Retinal pigment epithelial cell (primary cell): ENCODE results near the gene TLCD1.

Source experiments
- DNase-seq: peaks from one replicate; pipeline ENCODE4 v3.0.0-alpha.2; 2010; ENCODE audit warnings: low read depth
- H3K4me3 ChIP-seq: 2 replicates; pipeline ENCODE4 v1.5.1; 2011; ENCODE audit warnings: mild to moderate bottlenecking, low read length, control low read depth, moderate library complexity
- TF ChIP-seq, protein P1 (sequence below): conservative IDR thresholded peaks from 2 replicates; pipeline ENCODE4 v1.5.1; 2011; ENCODE audit warnings: low read depth, low read length, control low read depth, inconsistent platforms

The TLCD1 gene

DNA sequence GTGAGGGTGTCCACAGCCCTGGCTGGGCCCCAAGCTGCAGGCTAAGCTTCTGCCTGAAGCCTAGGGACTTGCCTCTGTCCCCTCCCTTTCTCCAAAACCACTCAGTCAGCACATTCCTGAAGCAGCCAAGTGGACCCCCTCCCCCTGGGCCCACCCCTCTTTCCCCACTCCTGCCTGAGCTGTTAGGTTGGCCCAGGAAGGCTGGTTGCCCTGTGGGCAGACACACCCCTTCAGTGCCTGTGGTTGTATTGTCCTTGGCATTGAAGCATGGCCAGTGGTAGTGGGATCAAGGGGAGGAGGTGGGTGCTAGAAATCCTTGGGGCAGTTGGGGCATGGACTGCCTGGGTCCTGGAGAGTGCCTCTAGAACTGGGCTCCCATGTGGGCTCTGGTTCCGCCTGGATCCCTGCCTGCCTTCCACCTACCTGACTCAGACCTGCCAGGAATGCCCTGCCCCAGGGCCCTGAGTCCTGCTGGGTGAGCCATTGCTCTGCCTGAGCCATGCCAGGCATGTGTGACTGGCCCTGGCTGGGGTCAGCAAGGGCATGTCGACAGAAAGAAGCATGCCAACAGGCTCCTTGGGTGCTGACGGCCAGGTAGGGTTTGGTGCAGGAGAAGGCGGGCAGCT lies 19.9 kb upstream of the TLCD1 start:
- TF ChIP-seq, protein P1, sequence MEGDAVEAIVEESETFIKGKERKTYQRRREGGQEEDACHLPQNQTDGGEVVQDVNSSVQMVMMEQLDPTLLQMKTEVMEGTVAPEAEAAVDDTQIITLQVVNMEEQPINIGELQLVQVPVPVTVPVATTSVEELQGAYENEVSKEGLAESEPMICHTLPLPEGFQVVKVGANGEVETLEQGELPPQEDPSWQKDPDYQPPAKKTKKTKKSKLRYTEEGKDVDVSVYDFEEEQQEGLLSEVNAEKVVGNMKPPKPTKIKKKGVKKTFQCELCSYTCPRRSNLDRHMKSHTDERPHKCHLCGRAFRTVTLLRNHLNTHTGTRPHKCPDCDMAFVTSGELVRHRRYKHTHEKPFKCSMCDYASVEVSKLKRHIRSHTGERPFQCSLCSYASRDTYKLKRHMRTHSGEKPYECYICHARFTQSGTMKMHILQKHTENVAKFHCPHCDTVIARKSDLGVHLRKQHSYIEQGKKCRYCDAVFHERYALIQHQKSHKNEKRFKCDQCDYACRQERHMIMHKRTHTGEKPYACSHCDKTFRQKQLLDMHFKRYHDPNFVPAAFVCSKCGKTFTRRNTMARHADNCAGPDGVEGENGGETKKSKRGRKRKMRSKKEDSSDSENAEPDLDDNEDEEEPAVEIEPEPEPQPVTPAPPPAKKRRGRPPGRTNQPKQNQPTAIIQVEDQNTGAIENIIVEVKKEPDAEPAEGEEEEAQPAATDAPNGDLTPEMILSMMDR, result no peak
- DNase-seq, result peak; percentile 21
- H3K4me3 ChIP-seq, result peak overlapping the region; percentile 94

DNA sequence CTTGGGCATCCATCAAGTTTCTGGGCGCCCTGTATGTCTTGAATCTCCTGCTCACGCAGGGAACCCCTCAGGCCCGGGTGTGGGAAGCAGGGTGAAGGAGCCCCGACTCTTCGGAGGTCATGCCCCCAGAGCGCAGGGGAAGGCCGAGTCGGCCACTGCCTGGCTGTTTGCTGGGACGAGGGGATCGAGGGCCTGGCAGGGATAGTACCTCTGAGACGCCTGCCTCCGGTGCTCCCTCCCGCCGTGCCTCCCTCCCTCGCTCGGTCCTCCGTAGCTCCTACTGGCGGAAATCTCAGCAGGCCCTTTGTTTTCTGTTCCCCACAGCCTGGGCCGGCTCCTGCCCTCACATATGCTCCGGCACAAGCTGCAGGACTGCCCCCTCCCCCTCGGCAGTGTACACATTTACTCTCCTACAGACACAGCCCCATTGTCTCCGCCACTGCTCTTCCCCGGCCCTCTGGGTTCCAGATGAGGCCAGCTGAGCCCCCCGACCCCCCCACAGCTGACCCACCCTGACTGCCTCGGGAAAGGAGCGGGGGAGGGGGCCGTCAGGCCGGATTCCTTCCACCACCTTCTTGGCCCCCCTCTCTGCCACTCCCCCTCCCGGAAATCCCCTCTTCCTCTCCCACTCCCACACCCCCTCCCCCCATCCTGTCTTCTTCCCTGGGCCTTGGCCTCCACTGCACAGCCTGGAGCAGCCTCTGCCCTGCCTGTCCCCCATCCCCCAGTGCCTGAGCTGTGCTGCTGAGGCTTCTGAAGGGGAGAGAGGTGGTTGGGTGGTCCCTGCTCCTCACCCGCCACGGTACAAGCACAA lies 19.1 kb upstream of the TLCD1 start:
- H3K4me3 ChIP-seq, result peak overlapping the region; percentile 94
- TF ChIP-seq, protein P1, result no peak
- DNase-seq, result peak; percentile 13

DNA sequence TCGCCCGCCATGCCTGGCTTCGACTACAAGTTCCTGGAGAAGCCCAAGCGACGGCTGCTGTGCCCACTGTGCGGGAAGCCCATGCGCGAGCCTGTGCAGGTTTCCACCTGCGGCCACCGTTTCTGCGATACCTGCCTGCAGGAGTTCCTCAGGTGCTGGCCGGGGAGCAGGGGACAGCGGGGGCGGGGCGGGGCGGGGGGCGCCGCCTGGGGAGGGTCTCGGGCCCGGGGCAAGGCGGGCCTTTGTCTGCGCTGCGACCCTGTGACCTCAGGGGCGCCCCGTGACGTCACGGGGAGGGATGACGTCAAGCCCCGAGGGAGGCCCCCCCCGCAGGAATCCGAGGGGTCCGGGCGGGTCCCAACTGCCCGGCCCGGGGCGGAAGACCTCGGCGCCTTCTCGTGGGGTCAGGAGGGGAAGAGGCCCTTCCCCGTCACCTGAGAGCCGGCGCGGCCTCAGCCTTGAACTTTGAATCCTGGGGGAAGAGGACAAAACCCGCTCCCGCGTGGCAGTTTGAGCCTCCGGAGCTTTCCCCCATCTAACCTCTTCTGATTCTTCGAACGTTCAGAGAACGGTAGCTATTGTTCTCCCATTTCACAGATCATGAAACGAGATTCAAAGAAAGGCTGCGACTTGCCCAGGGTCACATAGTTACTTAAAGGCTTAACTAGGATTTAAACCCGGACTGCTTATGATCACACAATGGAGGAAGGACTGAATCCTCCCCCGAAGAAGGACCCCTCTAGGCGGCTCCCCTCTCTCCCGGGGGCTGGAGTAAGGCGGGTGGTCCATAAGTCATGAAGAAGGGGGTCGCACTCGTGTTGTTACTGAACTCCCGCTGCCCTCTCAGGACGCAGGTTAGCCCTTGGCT lies 18.3 kb upstream of the TLCD1 start:
- TF ChIP-seq, protein P1, result no peak
- peak overlapping the region; percentile 94 for H3K4me3 ChIP-seq

DNA sequence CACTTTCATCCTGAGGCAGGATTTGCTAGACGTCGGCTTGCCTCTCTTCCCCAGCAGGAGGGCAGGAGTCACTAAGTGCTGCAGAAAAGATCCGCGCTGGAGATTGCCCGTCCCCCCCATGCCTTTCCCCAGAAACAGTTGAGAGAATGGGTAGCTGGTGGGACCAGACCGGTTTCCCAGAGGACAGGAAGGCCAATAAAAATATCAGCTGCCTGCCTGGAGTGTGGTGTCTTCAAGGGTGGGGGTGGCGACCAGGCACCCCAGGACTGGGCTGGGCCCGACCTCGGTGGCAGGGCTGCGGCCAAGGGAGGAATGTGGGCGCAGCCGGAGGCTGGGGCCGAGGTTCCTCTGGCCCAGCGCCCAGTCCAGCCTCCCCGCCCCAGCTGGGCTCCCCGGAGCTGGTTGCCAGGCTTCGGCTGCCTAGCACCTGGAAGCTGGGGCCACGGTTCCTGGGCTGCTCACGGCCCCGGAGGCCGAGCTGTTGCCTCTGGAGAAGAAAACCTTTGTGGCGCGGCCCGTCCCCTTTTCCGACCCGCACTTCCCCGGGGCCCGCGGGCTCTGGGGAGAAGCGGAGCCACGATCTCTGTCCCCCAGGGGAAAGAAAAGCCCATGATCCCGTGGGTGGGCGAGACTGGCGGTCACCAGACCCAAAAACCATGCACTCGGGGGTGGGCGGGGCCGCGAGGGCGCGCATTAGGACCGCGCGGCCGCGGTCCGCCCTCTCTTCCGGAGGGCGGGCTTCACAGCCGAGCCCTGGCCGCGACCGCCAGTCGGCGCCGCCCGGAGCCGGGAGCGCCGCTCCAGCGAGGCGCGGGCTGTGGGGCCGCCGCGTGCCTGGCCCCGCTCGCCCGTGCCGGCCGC lies 17.4 kb upstream of the TLCD1 start, which contains the start of gene TRAF4:
TRAF4 (plus strand) TSS at position 769 of the 861 bp plus-strand sequence. CDS start 102 bp downstream, outside the sequence.
- TF ChIP-seq, protein P1, result peak; percentile 20
- H3K4me3 ChIP-seq, result peak within 1 kb of the TSS; percentile 94
- DNase-seq, result peak; percentile 69

More for the DNA sequence above, 18.3 kb upstream of the TLCD1 start:
- DNase-seq, result peak; percentile 11

DNA sequence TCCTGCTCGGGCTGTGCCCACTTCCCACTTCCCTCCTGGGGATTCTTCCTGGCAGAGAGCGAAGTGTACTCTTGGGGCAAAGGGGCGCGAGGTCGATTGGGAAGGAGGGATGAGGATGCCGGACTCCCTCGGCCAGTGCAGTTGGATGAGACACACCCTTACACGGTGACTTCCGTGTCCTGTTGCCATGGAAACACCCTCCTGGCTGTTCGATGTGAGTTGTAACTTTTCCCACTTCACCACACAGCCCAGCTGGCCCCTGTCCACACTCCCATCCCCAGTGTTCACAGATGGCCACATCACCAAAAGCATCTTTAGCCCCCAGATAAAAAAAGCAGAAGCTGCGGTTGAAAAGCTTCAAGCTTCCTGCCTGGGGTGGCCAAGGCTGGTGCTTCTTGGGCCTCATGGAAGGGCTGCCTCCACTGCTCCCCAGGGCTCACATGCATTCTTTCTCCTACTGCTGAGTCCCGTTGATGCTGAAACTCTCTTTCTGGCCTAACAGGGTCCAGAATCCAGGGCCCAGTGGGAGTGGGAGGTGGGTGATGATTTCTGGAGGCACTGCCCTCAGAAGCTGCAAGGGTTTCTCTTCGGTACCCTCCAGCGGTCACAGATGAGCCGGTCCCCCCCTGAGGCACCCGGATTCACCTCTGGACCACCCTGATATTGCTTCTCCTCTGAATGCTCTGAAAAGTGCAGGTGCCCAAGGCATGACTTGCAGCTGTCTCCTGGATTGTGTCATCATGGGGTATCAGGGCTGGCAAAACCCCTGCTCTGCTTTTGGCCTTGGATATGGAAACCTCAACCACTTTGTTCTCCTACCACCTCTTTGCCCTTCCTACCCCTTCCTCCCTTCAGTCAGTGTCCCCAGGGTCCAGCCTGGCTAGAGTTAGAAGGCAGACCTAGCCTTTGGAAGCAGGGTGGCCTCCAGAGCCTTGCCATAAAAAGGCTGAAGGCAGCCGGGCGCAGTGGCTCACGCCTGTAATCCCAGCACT lies 15.6 kb upstream of the TLCD1 start:
- TF ChIP-seq, protein P1, result no peak
- DNase-seq, result no peak

More for the DNA sequence above, 15.6 kb upstream of the TLCD1 start:
- H3K4me3 ChIP-seq, result no peak overlapping the region
